GM21423 (cell line): ENCODE measurements around the gene FYN.
A peak's percentile ranks its signal among the peaks of the same experiment; 100 is the strongest.
"Not testable (repeated sequence)": the region's sequence is repeated elsewhere in the genome, so short reads cannot be mapped to it uniquely, and the experiment has no call there.

Experiments
- ATAC-seq: cut with Tn5 transposase; IDR thresholded peaks from one replicate; pipeline ENCODE4 v1.9.1; 2021; ENCODE audit warnings: mild to moderate bottlenecking, moderate library complexity; ENCODE audit not compliant: unreplicated experiment

FYN gene

DNA sequence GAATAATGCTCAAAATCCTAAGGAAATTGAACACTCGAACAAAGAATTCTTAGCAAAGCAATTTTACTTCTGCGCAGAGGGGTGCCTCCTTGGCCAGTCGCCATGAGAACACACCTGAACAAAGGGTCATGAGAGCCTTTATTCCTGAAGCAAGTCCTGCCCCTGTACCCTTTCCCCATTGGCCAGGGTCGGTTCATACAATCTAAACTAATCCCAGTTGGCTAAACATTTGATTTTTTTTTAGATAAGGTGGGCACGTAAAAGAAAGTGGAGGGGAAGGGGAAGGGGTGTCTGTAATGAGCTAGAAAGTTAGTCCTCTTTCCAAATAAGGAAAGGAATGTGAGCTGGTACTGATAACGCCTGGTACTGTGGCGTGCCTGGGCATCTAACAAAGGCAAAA lies 37.9 kb downstream of the FYN start:
- not testable (repeated sequence) for ATAC-seq

DNA sequence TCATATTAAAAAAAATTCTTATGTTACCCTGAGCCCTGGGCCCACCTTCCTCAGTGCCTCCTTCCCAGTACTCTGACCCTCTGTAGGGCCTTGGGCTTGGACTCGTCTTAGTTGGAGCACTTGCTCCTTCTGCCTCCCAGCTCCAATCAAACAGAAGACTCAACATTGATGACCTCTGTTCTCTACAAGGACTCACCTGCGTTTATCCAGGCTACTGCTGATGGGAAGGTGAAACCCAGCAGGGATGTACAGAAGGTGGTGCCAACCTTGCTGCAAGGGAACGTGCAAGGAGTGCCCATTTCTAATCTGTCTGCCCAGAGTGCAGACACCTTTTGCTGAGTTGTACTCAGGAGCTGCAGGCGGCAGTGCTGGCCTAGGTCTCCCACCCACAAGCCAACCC lies 38.9 kb downstream of the FYN start:
- ATAC-seq = no peak

DNA sequence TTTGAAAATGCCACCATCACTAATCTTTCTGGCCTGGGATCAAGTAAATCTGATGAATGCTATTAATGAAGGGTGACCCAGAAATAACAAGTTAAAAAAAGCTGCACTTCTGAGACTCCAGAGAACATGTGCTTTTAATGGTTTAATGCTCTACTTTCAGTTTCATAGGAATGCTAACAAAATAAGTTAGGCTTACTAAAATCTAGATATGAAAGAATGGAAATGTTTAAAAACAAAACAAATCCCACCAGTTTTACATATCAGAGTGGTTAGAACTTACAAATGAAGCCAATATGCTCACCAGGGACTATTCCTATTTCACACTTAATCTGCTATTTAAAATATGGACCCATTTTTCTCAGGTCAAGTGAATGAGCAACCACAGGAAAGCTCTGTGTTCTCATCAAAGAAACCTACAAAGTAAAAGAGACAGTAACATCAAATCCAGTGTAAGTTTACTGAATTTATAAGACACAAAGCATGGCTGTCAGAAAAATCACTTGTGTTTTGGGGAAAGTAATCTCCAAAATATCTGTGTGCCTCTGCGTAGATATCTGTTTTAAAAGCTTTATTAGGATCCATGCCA lies 40.3 kb downstream of the FYN start:
- ATAC-seq = no peak

DNA sequence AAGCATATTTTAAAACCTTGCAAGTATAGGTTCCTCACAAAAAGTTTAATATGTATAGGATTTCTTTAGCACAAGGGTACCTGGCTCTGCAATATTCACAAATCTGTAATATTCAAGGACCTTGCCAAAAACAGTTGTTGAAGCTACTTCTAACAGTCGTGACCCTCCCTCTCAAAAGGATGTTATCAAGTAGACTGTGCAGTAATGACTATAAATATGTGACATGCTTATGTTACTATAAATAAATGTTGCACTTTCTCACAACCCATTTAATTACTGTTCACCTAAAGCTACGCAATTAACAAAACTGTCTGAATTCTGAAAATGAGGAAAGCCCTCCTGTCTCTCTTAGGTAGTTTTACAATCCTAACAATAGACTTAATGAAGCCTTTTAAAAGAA lies 41.8 kb downstream of the FYN start:
- ATAC-seq = no peak

DNA sequence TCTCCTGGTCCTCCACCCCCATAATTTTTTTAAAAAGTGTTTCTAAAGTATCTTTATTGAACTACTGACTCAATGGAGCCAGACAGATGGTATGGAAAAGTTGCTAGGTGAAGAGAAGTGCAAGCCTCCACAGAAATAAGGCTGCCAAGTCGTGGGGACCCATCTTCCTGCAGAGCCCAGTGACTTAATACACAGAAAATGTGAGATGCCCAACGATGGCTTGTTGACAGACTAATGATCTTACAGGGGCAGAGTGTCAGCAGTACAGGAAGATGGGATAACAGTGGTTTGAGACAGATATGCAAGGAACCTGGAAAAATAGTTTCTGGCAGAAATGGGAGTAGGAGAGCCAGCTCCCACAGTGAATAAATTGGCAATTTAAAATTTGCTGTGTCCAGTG lies 43.3 kb downstream of the FYN start:
- no peak for ATAC-seq

DNA sequence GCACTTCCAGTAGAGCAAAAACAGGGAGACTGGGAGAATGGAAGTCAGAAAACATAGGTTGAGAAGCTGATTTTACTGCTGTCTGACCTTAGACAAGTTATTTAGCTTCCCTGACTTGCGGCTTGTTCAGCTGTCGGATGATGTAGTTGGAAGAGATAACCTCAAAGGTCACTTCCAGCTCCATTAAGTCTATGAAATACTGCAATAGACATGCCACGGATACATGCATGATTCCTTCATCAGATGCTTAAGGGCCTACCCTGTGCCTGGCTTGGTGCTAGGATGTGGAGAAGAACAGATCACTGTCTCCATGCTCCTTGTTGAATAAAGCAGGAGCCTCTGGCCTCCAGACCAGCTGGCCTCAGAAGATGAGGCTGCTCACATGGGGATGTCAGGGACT lies 43.7 kb downstream of the FYN start:
- ATAC-seq = no peak

DNA sequence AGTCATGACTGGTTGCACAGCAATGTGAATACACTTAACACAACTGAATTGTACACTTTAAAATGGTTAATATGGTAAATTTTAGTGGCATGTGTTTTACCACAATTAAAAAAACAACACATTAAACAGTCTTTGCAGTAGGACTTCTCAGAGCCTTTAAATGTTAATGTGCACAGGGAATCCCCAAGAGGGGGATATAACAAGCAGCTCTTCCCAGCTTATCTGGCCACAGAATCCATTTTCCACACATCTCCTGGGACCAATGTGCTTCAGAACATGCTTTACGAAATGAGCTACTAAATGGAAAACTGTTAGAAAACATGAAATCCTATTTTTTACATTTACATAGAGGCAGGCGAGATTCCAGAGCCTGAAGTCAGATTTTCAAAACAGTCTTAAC lies 44.4 kb downstream of the FYN start:
- no peak for ATAC-seq

DNA sequence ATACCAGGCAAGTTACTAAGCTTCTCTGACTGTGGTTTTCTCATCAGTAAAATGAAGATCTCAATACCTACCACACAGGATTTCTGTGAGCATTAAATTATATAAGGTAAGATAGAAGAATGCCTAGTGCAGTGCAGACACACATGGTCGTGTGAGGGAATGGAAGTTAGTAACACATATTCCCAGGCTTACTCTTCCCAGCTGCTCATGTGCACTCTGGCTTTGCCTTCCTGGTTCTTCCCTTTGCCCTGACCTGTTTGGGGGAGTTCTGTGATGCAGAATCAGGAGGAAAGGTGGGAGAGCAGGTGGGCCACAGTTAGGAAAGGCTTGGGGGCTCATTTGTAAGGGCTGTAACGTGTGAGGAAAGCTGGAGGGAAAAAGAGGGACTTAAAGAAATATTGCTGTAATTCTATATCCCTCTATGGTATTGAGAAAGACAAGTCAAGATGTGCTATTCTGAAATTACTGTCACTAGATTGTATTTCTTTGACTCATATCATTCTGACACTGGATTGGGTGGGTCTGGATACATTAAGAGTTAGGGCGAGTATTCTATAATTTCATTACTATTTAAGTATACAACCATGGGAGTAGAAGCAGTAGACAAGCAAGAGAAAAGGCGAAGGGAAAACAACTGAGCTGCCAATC lies 47.7 kb downstream of the FYN start:
- ATAC-seq = no peak

DNA sequence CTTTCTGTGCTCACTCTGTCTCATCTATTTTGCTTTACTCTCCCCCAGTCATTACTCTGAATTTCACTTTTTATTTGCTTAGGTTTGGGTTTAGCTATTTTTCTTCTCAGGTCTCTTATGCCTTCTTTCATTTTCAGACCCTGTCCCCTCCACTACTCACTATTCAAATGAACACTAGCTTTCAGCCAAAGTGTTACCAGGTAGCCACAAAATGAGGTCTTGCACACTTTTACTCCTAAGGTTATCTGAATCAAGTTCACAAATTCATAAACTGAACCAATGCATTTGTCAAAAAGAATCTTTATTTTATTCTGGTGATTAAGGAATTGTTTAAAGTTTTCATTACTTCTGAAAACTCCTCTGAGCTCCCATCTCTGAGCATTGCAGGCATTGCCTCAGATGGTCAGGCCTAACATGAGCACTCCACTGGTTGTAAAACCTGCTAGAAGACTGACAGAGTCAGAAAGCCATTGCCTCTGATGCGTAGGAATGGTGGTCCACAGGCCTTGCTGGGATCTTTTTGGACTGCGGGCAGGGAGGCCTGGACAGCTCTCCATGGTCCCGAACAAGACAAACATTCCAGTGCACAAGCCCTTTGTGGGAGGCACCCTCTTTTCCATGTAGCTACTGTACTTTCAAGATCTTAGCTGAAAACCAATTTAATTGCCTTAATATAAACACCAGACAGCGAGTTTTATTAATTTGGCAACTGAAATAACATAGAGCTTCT lies 48.5 kb downstream of the FYN start:
- peak; percentile 85 for ATAC-seq

DNA sequence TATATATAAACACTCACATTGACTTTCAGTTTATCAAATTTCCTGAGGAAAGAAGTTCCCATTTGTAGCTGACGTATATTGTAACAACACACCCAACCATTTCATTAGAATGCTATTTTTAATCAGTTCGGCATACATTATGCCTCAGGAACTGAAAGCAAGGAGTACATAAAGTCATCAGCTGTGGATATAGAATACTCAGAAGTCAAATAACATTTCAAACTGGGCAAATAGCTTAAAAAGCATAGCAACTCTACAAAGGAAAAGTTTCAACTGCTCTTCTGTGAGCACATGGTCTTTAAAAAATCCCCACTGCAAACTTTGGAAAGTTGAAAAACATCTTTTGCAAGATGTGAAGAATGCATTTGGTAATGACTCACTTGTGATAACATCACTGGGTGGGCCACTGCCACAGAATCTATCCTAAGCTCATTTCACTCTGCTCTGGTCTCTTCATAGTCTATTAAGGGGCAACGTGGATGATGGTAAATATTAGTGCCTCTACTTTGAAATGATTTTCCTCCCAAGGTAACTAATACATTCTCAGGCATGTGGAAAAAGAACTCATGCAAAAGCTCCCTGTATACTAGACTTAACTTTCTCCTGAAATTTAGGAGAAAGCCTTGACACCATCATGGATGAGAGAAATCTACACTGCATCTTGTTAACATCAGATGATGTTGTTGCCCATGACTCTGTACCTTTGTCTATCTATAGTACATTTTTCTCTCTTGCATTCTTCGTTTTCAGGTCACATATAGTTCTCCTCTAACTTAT lies 49.2 kb downstream of the FYN start:
- no peak for ATAC-seq

DNA sequence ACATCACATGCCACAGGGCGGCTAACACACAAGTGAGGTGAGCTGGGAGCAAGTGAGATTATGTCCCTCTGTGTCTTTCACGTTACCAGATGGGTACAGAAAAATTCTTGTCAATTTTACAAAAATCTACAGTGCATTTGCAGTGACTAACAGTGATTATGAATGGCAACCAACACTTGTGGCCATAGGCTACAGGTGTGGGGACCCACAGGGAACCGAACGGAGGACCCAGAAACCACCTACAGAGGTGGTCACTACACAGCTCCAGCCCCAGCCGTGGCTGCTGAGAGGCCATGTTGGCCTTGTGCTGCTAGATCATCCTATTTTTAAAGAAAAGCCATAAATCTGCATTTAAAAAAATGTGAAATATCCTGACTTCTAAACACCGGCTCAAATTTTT lies 50.2 kb downstream of the FYN start:
- no peak for ATAC-seq

DNA sequence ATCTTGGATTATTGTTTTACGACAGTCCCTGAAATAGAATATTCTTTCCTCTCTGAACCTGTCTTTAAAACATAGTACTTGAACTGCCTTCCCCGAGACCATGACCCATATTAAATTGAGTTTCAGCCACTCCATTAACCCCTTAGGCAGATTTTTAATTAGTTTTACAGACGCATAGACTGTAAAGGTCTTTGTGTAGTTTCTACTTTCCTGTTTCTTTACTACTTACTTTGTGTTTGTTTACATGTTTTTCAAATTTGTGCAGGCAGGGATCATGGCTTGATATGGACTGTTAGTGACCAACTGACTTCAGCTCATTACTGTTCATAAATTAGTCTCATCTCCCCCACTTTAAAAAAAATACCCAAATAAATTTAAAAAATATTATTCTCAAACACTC lies 53.8 kb downstream of the FYN start:
- ATAC-seq = no peak

DNA sequence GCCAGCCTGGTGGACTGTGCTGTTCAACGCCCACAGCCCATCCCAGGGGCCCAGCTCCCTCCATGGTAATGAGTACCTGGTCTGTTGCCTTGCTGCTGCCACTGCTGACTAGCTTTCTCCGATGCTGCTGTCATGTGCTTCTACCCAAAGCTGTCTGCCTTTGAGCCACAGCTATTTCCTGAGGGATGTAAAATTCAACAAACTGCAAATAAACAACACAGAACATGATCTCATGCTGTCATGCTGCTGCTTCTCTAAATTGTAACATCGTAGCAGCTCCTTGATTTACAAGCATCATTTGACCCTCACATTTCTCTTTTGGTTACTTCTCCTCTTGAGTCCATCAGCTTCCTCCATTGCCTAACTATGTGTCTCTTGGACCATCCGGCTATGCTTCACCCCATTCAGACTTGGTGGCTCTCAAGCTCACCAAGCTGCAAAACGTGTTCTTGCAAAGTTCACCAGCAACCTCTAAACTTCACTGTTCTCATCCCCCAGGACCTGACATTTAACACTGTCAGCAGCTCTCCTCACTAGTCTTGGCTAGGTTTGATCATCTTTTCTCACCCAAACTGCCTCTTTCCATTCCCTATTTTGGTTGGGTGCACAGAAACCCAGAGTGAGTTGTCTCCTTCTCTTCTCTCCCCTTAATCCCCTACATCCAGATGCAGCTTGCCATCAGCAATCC lies 54.6 kb downstream of the FYN start:
- ATAC-seq = no peak

DNA sequence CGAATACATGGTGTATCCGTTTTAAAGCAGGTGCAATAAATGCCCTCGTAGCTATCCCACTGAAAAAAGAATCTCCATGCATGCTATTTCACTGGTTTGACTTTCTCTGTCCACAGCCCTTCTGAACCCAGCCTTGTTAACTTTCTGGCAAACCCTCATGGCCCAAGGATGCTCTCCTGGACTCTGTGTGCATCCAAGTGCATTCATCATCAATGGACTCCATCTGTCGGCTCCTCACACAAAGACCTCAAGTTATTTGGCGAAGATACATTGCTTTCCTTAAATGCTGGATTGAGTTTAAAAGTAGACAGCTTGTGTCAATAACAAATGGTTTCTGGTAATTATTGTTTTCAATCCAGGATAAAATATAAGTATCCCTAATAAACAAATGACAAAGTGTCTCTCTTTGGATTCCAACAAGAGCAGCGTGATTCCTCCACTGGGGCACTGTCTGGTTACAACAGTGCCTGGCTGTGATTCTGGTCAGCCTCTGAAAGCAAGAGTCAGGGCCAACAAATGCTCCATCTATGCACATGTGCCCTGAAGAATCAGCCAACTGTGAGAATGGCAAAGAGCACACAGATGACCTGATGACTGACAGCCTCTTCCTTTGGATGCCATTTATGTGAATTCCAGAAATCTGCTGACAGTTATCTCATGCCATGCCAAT lies 55.7 kb downstream of the FYN start:
- ATAC-seq = no peak

DNA sequence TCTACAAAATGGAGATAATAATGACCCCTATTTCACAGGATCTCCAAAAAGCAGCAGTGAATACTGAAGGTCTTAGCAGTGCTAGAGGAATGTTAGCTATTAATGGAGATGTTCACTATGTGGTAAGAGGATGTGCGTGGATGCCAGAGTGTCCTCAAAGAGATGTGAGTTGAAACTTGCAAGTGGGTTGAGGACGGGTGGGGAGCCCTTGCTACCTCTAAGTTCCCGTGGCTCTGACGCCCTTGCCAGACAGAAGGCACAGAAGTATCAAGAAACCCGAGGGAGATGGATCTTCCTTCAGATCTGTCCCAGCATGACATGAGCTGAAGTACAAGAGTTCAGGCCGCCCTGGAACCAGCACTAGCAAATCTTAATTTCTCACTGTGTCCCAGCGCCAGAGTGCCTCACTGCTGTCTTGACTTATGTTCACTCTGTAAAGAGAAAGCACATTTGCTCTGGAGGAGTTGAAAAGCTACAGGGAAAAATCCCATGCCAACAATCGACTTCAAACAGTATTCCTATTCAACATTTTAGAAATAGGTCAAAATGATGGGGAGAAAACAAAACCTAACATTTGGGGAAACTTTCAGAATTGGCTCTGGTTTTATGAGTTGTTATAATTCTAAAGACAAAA lies 59.5 kb downstream of the FYN start:
- no peak for ATAC-seq

DNA sequence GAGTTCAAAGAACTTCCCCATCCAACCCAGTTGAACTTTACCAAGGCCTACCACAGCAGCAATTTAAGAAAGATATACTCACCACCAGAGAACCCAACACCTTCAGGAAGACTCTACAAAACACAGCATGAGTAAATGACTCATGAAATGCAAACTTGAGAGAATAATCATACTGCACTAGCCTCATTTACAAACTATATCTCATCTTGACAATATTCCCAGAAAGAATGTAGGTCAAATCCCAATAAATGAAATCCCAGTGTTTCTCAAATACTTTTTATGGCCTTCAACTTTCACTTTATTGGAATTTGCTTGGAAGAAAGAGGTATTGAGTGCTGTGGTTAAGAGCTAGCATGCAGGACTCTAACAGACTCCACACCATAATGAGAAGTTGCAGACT lies 60.0 kb downstream of the FYN start:
- no peak for ATAC-seq

DNA sequence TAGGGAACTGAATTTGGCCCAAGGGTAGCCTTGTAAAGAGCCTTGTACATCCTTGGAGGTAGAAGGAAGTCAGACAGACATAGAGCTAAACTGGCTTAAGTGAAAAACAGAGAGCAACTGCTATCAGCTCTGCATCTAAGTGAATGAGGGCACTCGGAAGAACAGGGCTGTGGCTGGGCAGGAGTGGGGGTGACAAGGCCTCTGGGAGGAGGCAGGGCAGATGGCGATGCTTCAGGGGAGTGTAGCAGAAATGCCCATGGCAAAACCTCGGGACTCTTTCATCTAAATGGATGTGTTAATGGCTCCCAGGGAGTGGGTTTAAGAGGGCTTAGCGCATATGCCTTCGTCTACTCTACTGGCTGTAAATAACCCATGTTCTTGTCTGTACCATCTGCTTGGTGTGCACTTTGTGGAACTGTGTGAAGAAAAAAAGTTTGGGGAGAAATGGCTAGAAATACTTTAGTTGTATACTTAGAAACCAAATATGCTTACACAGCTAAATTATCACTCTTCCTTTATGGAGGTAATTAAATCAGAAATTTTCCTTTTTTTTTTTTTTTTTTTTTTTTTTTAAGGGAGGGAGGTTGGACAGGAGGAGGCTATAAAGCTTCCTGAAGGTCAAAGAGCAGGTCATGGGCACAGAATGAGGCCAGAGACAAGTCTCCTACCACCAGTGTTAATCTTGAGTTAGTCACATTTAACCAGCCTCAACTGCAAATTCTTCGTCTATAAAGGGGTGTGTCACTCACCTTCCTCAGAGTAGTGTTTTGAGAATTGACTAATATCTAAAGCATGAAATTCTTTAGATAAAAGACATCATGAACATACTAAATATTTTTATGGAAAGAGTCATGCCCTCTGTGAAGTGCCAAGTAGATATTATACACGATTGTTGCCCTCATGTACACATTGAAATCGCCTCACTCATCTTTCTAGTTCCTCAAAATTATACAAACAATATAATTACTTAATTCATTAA lies 60.9 kb downstream of the FYN start:
- no peak for ATAC-seq

DNA sequence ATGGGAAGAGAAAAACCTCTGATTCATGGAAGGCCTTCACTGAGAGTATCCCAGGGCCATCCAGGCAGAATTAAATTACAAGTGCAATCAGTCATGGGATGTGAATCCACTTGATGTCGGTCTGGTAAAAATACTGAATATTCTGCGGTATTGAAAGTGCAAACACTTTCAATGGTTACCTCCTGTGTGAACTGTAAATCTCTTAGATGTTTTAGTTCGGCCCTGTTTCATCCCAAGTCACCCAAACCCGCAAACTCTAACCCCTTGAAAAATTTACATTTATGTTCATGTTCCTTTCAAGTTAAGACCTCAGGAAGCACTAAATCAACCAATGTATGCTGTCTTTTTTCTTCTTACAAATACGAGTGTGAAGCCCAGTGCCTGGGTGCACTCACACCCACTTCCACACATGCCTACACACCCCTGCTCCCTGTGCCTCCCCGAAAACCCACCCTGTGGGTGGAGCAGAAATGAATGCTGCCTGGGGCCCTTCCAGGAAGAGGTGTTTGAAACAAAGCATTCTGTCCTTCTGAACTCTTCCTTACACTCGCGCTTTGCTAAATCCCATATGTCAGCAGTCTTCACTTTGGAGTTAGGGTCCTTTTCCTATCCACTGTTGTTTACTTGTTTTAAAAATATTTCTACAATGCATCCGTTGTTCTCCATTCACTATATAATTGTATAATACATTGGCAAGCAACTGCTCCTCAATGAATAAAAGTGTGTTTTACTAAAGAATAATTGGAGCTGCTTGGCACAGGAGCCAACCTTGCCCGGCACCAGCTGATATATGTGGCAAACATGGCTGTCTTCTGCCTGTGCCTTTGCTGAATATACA lies 62.7 kb downstream of the FYN start:
- ATAC-seq = no peak
